ENCODE results near the gene ARL4C.

ARL4C gene

DNA sequence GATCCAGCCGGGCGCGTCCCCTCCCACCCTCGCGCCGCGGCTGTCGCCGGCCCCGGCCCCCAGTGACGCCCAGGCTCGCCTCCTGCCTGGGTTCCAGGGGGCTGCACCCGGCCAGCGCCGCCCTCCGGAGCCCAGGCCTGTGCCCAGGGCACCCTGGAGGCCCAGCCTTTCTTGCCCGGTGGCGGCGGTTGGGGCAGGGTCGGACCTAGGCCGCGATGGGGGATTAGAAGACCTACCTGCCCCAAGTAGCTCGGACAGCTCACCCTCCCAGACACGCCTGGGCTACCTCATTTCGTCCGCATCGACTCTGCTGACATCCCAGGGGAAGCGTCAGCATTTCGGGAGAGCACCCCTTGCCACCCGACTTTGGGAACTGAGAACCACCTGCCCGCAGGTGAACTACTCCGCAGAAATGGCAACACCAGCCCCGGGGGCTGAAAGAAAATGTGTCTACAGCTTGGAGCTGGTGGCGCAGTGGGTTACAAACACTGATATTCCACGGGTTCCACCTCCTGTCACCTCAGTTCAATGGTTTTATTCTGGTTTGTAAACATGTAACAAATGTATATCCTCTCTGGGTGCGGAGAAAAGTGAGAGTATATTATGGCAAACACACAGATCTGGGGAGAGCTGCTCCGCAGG, 834 bp upstream of the ARL4C start:
- TF ChIP-seq SUZ12 (IDR thresholded peaks at IDR 0.05; ENCODE audit: extremely low read depth, insufficient read depth, insufficient read length), result no peak
- TF ChIP-seq YY1 (IDR thresholded peaks at IDR 0.05; ENCODE audit: insufficient read depth, insufficient read length), result no peak
- TF ChIP-seq ZNF274 (IDR thresholded peaks at IDR 0.05; ENCODE audit: low read depth, low read length), result no peak
- no peaks in the 10 kb centered on the region for H3K9me3 ChIP-seq (ENCODE audit: insufficient read depth, low read length)
- H3K4me3 ChIP-seq (ENCODE audit: insufficient read length, low read depth), result peak overlapping the region; percentile 55
- no peak for DNase-seq (ENCODE audit: low read depth, low spot score)
- H3K9ac ChIP-seq (ENCODE audit: insufficient read length, low read depth), result peak overlapping the region; percentile 85
- peaks cover 20% of the 10 kb centered on the region for H3K27me3 ChIP-seq (ENCODE audit: insufficient read depth, insufficient read length)
- H3K4me1 ChIP-seq (ENCODE audit: insufficient read depth, insufficient read length), result peaks cover 2% of the 10 kb centered on the region
- H3K36me3 ChIP-seq (ENCODE audit: insufficient read depth, insufficient read length, low read length), result peaks cover 31% of the 10 kb centered on the region

DNA sequence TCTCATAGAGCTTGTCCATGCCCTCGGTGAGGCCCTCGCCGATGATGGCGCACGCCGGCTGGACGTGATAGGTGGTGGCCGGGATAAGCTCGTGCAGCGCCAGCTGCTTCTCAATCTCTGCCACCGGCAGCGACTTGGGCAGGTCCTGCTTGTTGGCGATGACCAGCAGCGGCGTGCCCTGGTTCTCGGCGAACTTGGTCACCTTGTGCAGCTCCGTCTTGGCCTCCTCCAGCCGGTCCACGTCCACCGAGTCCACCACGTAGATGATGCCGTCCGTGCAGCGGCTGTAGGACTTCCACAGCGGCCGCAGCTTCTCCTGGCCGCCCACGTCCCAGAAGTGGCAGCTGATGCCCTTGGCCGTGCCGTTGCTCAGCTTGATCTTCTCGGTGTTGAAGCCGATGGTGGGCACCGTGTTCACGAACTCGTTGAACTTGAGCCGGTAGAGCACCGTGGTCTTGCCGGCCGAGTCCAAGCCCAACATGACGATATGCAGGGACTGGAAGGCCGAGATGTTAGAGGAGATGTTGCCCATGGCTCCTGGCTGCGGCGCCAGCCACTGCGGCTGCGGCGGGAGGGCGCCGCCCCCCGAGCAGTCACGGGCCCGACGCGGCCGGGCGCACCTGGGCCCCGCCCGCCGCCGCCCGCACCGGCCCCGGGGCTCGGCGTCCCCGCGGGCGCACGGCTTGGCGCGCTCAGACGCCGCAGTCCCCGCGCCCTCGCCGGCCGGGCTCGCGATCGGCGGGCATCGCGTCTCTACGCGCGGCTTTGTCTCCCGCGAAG, 636 bp downstream of the ARL4C start:
- Histone ChIP-seq H3K4me1 (ENCODE audit: insufficient read depth, insufficient read length) (no peaks in the 10 kb centered on the region), H3K9me3 (ENCODE audit: insufficient read depth, low read length) (no peaks in the 10 kb centered on the region), H3K27me3 (ENCODE audit: insufficient read depth, insufficient read length) (peaks cover 20% of the 10 kb centered on the region), H3K36me3 (ENCODE audit: insufficient read depth, insufficient read length, low read length) (peaks cover 42% of the 10 kb centered on the region), H3K9ac (ENCODE audit: insufficient read length, low read depth) (peak overlapping the region; percentile 100), H3K4me3 (ENCODE audit: insufficient read length, low read depth) (peak overlapping the region; percentile 100)
- no peak for DNase-seq (ENCODE audit: low read depth, low spot score)
- TF ChIP-seq YY1 (IDR thresholded peaks at IDR 0.05; ENCODE audit: insufficient read depth, insufficient read length) (no peak), ZNF274 (IDR thresholded peaks at IDR 0.05; ENCODE audit: low read depth, low read length) (no peak), SUZ12 (IDR thresholded peaks at IDR 0.05; ENCODE audit: extremely low read depth, insufficient read depth, insufficient read length) (no peak)

DNA sequence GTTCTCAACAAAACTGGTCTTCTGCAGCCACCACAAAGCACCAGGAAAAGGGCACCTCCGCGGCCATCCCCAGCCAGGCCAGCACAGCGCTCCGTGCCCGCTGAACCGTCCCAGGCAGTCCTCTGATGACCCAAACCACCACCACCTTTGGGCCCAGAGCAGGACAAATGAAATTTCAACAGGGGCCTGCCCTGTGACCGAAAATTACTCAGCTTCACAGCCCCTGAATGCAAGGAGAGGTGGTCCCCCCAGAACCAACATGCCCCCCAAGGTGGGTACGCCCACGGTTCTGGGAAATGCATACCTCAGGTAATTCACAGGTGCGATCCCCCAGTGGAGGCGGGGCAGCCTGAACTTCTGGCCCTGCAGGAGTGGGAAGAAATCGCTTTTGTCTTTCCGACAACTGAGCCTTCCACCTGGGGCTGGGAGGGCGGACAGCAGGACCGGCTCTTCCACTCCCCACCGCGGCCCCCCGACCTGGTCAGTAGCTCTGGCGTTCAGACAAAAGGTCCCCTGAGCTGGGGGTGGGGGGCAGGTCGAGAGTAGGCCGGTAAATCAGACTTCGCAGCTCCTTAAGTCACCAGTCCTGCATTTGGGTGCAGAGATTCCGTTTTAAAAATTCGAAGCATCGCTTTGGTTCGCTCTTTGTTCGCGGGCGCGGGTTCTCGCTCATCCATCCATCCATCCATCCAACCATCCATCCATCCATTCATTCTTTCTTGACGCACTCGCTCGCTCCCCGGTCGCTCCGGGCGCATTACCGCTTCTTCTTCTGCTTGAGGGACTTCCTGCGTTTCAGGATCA, 1.4 kb downstream of the ARL4C start:
- Histone ChIP-seq H3K4me1 (ENCODE audit: insufficient read depth, insufficient read length) (no peaks in the 10 kb centered on the region), H3K9me3 (ENCODE audit: insufficient read depth, low read length) (no peaks in the 10 kb centered on the region), H3K27me3 (ENCODE audit: insufficient read depth, insufficient read length) (peaks cover 20% of the 10 kb centered on the region), H3K36me3 (ENCODE audit: insufficient read depth, insufficient read length, low read length) (peaks cover 42% of the 10 kb centered on the region), H3K4me3 (ENCODE audit: insufficient read length, low read depth) (peak overlapping the region; percentile 100), H3K9ac (ENCODE audit: insufficient read length, low read depth) (peak overlapping the region; percentile 100)
- TF ChIP-seq SUZ12 (IDR thresholded peaks at IDR 0.05; ENCODE audit: extremely low read depth, insufficient read depth, insufficient read length) (no peak), ZNF274 (IDR thresholded peaks at IDR 0.05; ENCODE audit: low read depth, low read length) (no peak), YY1 (IDR thresholded peaks at IDR 0.05; ENCODE audit: insufficient read depth, insufficient read length) (no peak)
- no peak for DNase-seq (ENCODE audit: low read depth, low spot score)

DNA sequence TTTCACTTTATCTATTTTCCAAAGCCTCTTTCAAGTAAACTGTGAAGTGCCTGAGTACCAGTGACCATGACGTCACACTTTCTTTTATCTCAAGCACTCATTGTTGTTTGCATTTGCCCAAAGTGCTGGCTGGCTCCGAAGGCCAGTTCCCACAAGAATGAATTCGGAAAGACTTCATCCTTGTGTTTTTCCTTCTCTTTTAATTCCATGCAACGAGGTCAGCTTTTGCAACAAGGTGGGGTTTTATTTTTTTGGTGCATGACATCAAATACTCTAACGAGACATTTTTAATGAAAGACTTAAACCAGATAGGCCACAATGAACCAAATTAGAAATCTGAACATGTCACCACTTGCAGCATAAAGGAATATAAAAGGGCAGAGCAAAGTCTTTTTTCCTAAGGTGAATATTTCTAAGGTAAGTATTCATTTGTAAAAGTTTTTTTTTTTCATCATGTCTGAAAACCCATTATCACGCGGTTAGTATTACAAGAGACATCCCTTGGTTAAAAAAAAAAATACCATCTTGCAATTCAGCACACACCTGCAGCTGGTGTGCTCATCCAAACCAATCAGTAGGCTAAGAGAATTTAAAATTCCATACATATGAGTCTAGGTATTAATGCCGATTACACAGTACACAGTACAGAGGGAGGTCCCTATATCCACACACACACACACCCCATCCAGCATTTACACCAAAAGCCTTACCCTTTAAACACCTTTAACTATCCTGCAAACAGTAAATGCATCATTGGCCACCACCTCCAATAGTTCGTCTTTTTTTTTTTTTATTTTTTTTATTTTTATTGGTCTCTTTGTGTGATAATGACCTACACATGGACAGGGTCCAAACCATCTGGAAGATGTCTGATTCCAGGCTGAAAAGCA, 2.3 kb downstream of the ARL4C start:
- no peaks in the 10 kb centered on the region for H3K4me1 ChIP-seq (ENCODE audit: insufficient read depth, insufficient read length)
- peaks cover 20% of the 10 kb centered on the region for H3K27me3 ChIP-seq (ENCODE audit: insufficient read depth, insufficient read length)
- DNase-seq (ENCODE audit: low read depth, low spot score), result no peak
- peaks cover 42% of the 10 kb centered on the region for H3K36me3 ChIP-seq (ENCODE audit: insufficient read depth, insufficient read length, low read length)
- H3K4me3 ChIP-seq (ENCODE audit: insufficient read length, low read depth), result peak overlapping the region; percentile 100
- H3K9ac ChIP-seq (ENCODE audit: insufficient read length, low read depth), result peak overlapping the region; percentile 100
- TF ChIP-seq SUZ12 (IDR thresholded peaks at IDR 0.05; ENCODE audit: extremely low read depth, insufficient read depth, insufficient read length), result no peak
- no peak for TF ChIP-seq ZNF274 (IDR thresholded peaks at IDR 0.05; ENCODE audit: low read depth, low read length)
- no peak for TF ChIP-seq YY1 (IDR thresholded peaks at IDR 0.05; ENCODE audit: insufficient read depth, insufficient read length)
- no peaks in the 10 kb centered on the region for H3K9me3 ChIP-seq (ENCODE audit: insufficient read depth, low read length)

DNA sequence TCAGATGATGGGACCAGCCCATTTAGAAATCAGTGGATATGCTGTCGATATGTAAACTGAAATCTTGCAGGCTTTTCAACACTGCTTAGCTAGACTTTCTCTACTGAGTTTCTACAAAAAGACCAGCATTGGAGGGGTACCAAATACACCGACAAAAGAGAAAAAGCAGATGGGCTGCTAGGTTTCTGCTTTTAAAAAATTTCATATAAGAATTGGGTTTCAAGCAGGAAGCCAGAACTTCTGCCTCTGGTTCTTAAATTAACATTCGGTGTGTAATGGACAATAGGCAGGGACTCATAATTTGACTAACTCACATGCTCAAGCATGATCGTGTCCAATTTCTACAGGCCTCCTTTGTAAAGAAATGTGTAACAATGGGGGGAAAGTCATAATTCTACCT, 3.1 kb downstream of the ARL4C start:
- no peaks in the 10 kb centered on the region for H3K4me1 ChIP-seq (ENCODE audit: insufficient read depth, insufficient read length)
- peaks cover 42% of the 10 kb centered on the region for H3K36me3 ChIP-seq (ENCODE audit: insufficient read depth, insufficient read length, low read length)
- no peak for DNase-seq (ENCODE audit: low read depth, low spot score)
- peak overlapping the region; percentile 100 for H3K4me3 ChIP-seq (ENCODE audit: insufficient read length, low read depth)
- H3K27me3 ChIP-seq (ENCODE audit: insufficient read depth, insufficient read length), result peaks cover 16% of the 10 kb centered on the region
- no peak for TF ChIP-seq ZNF274 (IDR thresholded peaks at IDR 0.05; ENCODE audit: low read depth, low read length)
- TF ChIP-seq YY1 (IDR thresholded peaks at IDR 0.05; ENCODE audit: insufficient read depth, insufficient read length), result no peak
- TF ChIP-seq SUZ12 (IDR thresholded peaks at IDR 0.05; ENCODE audit: extremely low read depth, insufficient read depth, insufficient read length), result no peak
- no peaks in the 10 kb centered on the region for H3K9me3 ChIP-seq (ENCODE audit: insufficient read depth, low read length)
- peak overlapping the region; percentile 35 for H3K9ac ChIP-seq (ENCODE audit: insufficient read length, low read depth)

DNA sequence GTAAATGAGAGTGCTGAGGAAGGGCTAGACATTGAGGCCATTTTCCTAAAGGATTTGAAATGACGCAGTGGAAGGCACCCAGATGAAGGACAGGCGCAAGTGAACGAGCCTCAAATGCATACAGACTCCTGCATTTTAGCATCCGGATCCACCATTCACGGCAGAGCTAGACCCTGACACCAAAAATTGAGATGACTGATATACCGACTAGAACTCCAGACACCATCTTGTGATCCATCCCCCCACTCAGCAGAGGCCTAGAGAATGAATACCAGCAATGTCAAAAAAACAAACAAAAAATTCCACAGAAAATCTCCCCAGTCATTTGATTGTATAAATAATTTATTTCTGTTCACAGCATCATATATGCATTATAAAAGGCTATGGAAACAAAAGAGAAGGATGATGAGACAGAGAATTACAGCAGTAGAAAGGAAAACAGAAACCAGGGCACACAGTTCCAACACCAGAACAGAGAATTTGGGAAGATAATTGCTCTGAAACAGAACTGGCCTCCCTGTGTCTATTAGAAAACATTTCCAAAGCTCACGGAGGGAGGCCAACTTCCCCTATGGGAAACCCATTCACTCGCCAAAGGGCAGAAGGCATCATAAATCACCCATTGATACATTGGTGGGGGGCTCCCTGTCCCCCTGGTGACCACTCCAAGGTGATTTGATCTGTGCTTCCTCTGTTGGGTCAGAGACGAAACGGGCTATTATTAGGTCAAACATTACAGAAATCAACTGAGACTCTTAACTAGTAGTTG, 4.0 kb downstream of the ARL4C start:
- H3K4me3 ChIP-seq (ENCODE audit: insufficient read length, low read depth), result no peak overlapping the region

More for the DNA sequence above, 4.0 kb downstream of the ARL4C start:
- Histone ChIP-seq H3K36me3 (ENCODE audit: insufficient read depth, insufficient read length, low read length) (peaks cover 42% of the 10 kb centered on the region), H3K27me3 (ENCODE audit: insufficient read depth, insufficient read length) (peaks cover 7% of the 10 kb centered on the region), H3K9ac (ENCODE audit: insufficient read length, low read depth) (no peak overlapping the region), H3K9me3 (ENCODE audit: insufficient read depth, low read length) (no peaks in the 10 kb centered on the region), H3K4me1 (ENCODE audit: insufficient read depth, insufficient read length) (no peaks in the 10 kb centered on the region)
- no peak for TF ChIP-seq ZNF274 (IDR thresholded peaks at IDR 0.05; ENCODE audit: low read depth, low read length)
- TF ChIP-seq SUZ12 (IDR thresholded peaks at IDR 0.05; ENCODE audit: extremely low read depth, insufficient read depth, insufficient read length), result no peak
- TF ChIP-seq YY1 (IDR thresholded peaks at IDR 0.05; ENCODE audit: insufficient read depth, insufficient read length), result no peak
- DNase-seq (ENCODE audit: low read depth, low spot score), result no peak
